Progenitor cell of endocrine pancreas (in vitro differentiated cells): ENCODE data around the gene CAPZA1. TPM values are rescaled to one million over a fixed set of nuclear protein-coding genes. Genes with fewer than 3 reads are reported as not detected.

Experiments
- DNase-seq: peaks from one replicate; pipeline ENCODE4 v3.0.0; 2021; ENCODE audit warnings: low spot score; ENCODE audit not compliant: unreplicated experiment
- H3K27ac Mint-ChIP-seq: 2 replicates; pipeline ENCODE4 v1.8.0; 2021; ENCODE audit warnings: mild to moderate bottlenecking, moderate library complexity, mixed read lengths
- H3K27me3 Mint-ChIP-seq: 2 replicates; pipeline ENCODE4 v1.8.0; 2021; ENCODE audit warnings: mixed read lengths
- H3K36me3 Mint-ChIP-seq: 2 replicates; pipeline ENCODE4 v1.8.0; 2022; ENCODE audit warnings: mixed read lengths; ENCODE audit not compliant: insufficient read depth
- H3K4me1 Mint-ChIP-seq: 2 replicates; pipeline ENCODE4 v1.8.0; 2021; ENCODE audit warnings: low read depth, mixed read lengths
- H3K4me3 Mint-ChIP-seq: 2 replicates; pipeline ENCODE4 v1.8.0; 2021; ENCODE audit warnings: low read depth, mild to moderate bottlenecking, moderate library complexity, mixed read lengths
- H3K9me3 Mint-ChIP-seq: 2 replicates; pipeline ENCODE4 v1.8.0; 2021; ENCODE audit warnings: low read depth, mixed read lengths
- total RNA-seq: library from RNA; stranded (reverse); gene quantifications from 2 replicates; pipeline ENCODE4 v1.2.1, GENCODE V29; 2021
- TF ChIP-seq, protein P1 (sequence below): fragments of 200-600 bp; sonication (generic); IDR thresholded peaks from one replicate; pipeline ENCODE4 v1.5.0; 2021; ENCODE audit warnings: antibody characterized with exemption, mild to moderate bottlenecking; ENCODE audit not compliant: unreplicated experiment

CAPZA1 gene
- total RNA-seq, 1 donor from 2014 or later = 129 TPM

DNA sequence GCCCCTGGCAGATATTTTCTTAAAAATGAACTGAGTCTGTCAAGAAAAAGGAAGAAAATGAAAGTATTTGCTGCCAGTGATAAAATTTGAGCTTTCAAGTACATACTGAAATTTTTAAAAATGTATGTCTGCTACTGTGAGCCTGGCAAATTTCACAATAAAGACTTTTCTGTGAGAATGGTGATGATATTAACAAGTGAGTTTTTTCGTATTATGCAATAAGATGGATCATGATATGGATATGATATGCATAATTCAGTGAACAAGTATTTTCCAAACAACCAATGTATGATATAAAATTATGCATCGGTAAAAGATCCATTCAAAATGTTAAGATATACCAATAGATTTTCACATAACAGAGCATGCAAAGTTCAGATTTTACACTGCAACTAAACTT, 16.6 kb upstream of the CAPZA1 start:
- TF ChIP-seq, protein P1, sequence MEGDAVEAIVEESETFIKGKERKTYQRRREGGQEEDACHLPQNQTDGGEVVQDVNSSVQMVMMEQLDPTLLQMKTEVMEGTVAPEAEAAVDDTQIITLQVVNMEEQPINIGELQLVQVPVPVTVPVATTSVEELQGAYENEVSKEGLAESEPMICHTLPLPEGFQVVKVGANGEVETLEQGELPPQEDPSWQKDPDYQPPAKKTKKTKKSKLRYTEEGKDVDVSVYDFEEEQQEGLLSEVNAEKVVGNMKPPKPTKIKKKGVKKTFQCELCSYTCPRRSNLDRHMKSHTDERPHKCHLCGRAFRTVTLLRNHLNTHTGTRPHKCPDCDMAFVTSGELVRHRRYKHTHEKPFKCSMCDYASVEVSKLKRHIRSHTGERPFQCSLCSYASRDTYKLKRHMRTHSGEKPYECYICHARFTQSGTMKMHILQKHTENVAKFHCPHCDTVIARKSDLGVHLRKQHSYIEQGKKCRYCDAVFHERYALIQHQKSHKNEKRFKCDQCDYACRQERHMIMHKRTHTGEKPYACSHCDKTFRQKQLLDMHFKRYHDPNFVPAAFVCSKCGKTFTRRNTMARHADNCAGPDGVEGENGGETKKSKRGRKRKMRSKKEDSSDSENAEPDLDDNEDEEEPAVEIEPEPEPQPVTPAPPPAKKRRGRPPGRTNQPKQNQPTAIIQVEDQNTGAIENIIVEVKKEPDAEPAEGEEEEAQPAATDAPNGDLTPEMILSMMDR = no peak
- no peak overlapping the region for H3K4me3 Mint-ChIP-seq
- no peak for DNase-seq
- no peaks in the 10 kb centered on the region for H3K9me3 Mint-ChIP-seq
- H3K27me3 Mint-ChIP-seq = no peaks in the 10 kb centered on the region
- no peaks in the 10 kb centered on the region for H3K4me1 Mint-ChIP-seq
- H3K27ac Mint-ChIP-seq = no peak overlapping the region
- peaks cover 18% of the 10 kb centered on the region for H3K36me3 Mint-ChIP-seq

DNA sequence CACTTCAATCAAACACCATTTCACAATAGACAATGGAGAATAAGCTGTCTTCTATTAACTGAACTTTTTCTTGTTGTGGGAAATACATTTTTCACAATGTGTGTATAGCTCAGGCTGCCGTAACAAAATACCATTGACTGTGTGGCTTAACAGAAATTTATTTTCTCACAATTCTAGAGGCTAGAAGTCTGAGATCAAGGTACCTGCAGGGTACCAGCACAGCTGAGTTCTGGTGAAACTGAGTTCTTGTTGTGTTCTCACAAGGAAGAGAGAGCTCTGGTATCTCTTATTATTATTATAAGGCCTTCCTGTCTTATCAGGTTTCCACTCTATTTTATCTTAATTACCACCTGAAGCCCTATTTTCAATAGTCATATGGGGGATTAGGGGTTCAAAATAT, 16.1 kb upstream of the CAPZA1 start:
- Mint-ChIP-seq H3K4me1 (no peaks in the 10 kb centered on the region), H3K4me3 (no peak overlapping the region), H3K27ac (no peak overlapping the region), H3K9me3 (no peaks in the 10 kb centered on the region), H3K36me3 (peaks cover 19% of the 10 kb centered on the region), H3K27me3 (no peaks in the 10 kb centered on the region)
- TF ChIP-seq, protein P1 = no peak
- DNase-seq = no peak

DNA sequence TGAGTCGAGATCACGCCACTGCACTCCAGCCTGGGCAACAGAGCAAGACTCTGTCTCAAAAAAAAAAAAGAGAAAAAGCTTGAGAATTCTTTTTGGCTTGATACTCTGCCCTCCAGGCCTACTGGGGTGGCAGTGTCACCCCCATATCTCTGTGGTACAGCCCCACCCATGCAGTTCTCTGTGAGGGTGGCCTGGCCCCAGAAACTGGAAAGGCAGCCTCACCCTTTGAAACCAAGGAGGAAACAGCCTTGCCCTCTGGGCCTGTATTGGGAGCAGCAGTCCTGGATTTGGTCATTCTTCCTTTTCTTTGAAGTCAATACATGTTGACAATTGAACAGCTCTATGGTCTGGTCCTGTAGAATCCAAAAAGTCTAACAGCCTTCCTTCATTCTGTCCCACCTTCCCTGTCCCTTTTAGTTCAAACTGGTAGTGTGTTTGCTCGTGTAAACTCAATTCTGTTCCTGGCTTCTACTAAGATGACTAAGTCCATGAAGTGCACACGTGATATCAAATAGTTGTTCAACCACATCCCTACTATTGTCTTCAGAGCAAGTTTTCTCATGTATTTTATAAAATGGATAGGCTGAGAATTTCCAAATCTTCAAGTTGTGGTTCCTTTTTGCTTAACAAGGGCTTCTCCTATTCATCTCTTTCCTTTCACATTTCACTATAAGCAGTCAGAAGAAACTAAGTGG, 13.9 kb upstream of the CAPZA1 start:
- Mint-ChIP-seq H3K9me3 (no peaks in the 10 kb centered on the region), H3K36me3 (peaks cover 22% of the 10 kb centered on the region), H3K4me1 (no peaks in the 10 kb centered on the region), H3K27ac (peak overlapping the region; percentile 25), H3K4me3 (no peak overlapping the region), H3K27me3 (no peaks in the 10 kb centered on the region)
- DNase-seq = no peak
- TF ChIP-seq, protein P1 = no peak

DNA sequence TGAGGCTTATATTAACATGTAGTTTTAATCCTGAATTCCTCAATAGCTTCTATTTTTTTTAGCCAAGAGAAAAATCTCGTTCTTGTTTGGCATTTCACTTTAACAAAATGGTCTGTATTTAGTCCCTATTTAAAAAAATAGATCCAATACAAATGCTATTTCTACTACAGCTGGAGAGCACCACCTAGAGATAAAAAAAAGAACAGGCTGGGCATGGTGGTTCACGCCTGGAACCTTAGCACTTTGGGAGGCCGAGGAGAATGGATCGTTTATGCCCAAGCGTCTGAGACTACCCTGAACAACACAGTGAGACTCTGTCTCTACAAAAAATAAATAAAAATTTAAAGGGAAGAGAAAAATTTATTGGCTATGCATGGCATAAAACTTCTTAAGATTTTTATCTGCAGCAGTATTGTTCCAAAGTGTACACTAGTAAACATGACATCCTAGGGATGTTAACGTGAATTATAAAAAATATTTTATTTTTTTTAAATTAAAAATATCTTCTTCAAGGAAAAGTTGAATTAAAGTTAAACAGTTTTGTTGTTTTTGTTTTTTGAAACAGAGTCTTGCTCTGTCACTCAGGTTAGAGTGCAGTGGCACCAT, 5.1 kb upstream of the CAPZA1 start:
- H3K4me1 Mint-ChIP-seq = peaks cover 7% of the 10 kb centered on the region
- H3K4me3 Mint-ChIP-seq = no peak overlapping the region
- H3K27me3 Mint-ChIP-seq = no peaks in the 10 kb centered on the region
- H3K9me3 Mint-ChIP-seq = no peaks in the 10 kb centered on the region
- TF ChIP-seq, protein P1 = peak; percentile 45
- DNase-seq = no peak
- H3K27ac Mint-ChIP-seq = no peak overlapping the region
- peaks cover 11% of the 10 kb centered on the region for H3K36me3 Mint-ChIP-seq

DNA sequence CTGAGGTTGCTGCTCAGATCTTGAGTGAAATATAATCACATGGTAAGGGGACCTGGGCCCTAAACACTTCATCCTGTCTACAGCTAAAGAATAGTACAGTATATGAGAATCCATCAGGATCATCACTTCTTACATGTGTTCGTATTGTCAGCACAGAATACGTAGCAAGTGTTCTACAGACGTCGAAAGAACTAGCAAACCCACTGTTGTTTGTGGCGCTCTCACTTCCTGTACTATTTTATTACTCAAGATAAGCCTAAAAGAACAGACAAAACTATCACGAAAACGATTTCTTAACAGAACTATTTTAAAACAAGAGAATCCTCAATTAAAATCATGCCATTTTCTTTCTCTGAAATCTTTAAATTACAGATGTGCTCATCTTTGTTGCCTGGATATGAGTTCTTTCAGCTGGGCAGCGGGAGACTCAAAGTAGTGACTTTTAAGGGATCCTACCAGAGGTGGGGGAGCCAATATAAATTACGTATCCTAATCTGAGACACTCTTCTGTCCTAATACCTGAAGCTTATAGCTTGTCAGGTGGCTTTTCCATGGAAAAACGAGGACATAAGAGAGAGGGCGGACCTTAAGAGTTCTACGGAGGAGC, 1.4 kb upstream of the CAPZA1 start:
- TF ChIP-seq, protein P1 = no peak
- Mint-ChIP-seq H3K36me3 (peaks cover 1% of the 10 kb centered on the region), H3K4me1 (peaks cover 13% of the 10 kb centered on the region), H3K9me3 (no peaks in the 10 kb centered on the region), H3K27ac (peak overlapping the region; percentile 99), H3K4me3 (peak overlapping the region; percentile 97), H3K27me3 (no peaks in the 10 kb centered on the region)
- DNase-seq = no peak
